ENCODE results near the gene DIS3L2. TPM values are rescaled to one million over a fixed set of nuclear protein-coding genes. Genes with fewer than 3 reads are reported as not detected.

Gene DIS3L2
- total RNA-seq, 2 experiments from 2014 or later: 20.2 to 20.6 TPM

DNA sequence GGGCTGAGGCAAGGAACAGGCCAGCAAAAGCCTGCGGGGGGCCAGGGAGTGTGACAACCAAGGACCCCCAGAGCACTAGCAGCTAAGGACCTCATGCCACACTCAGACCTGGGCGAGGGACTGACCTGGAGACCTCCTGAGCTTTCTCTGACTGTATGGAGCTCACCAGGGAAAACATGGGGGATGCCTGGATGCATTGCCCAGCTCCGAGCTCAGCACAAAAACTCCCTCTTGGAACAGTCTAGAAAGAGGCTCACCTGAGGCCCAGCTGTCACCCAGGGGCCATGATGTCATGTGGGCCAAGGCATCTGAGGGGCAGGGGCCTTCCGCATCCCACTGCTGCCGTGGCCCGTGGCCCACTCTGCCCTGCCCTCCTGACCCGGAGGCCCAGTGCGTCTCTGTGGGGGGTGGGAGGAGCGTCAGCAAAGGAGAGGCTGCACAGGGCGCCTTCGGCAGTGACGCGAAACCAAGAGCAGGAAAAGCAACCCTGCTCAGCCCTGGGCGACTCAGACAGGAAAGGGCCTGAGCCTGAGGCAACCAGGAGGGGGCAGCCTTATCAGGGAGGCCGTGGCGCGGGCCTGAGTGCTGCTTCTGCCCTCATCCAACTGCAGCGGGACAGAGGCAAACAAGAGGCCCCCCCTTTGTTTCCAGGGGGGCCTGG lies 359.8 kb downstream of the DIS3L2 start:
- ChIA-PET CTCF (ENCODE audit: unreplicated experiment) (interaction anchor here (0.7 kb wide), 1 partner anchor 391 kb away, joined by 3 read pairs; no protein-coding TSS in a partner anchor), POLR2A (no interaction called here)
- no TSS peak for BruUV-seq (replicated peaks)
- Histone ChIP-seq H3K79me2 (ENCODE audit: insufficient read depth, low read depth, low read length) (no peaks in the 10 kb centered on the region), H4K20me1 (ENCODE audit: insufficient read depth, low read length) (no peaks in the 10 kb centered on the region), H3K9me3 (ENCODE audit: low read length) (no peaks in the 10 kb centered on the region), H3K4me1 (ENCODE audit: insufficient read depth, low read length, poor library complexity, severe bottlenecking) (no peaks in the 10 kb centered on the region), H2AFZ (ENCODE audit: low read length) (no peak overlapping the region), H3K27ac (ENCODE audit: low read depth, low read length, poor library complexity, severe bottlenecking) (no peak overlapping the region), H3K36me3 (ENCODE audit: insufficient read depth, low read length) (no peaks in the 10 kb centered on the region), H3K4me2 (ENCODE audit: low read length) (no peak overlapping the region), H3K4me3 (ENCODE audit: low read depth, low read length, poor library complexity, severe bottlenecking) (no peak overlapping the region), H3K9me2 (ENCODE audit: insufficient read depth, low read length) (no peaks in the 10 kb centered on the region)
- TF ChIP-seq CTCF (conservative IDR thresholded peaks at IDR 0.05; ENCODE audit: low read length): no peak
- TF ChIP-seq EZH2phosphoT487 (IDR thresholded peaks at IDR 0.05; ENCODE audit: borderline replicate concordance, low read depth, low read length): no peak
- DNase-seq (ENCODE audit: low spot score): no peak
- intact Hi-C loops (cut with micrococcal nuclease; ENCODE audit: unreplicated experiment): no loop called here

GRCh38 chr2:232321817-232322559 lies 360.5 kb downstream of the DIS3L2 start:
- Histone ChIP-seq H4K20me1 (ENCODE audit: insufficient read depth, low read length) (no peaks in the 10 kb centered on the region), H3K4me3 (ENCODE audit: low read depth, low read length, poor library complexity, severe bottlenecking) (no peak overlapping the region), H3K27ac (ENCODE audit: low read depth, low read length, poor library complexity, severe bottlenecking) (no peak overlapping the region), H3K9me2 (ENCODE audit: insufficient read depth, low read length) (no peaks in the 10 kb centered on the region), H3K9me3 (ENCODE audit: low read length) (no peaks in the 10 kb centered on the region), H3K4me2 (ENCODE audit: low read length) (no peak overlapping the region), H2AFZ (ENCODE audit: low read length) (no peak overlapping the region), H3K4me1 (ENCODE audit: insufficient read depth, low read length, poor library complexity, severe bottlenecking) (no peaks in the 10 kb centered on the region), H3K79me2 (ENCODE audit: insufficient read depth, low read depth, low read length) (no peaks in the 10 kb centered on the region), H3K36me3 (ENCODE audit: insufficient read depth, low read length) (no peaks in the 10 kb centered on the region)
- ChIA-PET POLR2A (interaction anchor here (0.6 kb wide), 1 partner anchor 284 kb away, joined by 5 read pairs; no protein-coding TSS in a partner anchor), CTCF (ENCODE audit: unreplicated experiment) (interaction anchor here (0.7 kb wide), 1 partner anchor 391 kb away, joined by 3 read pairs; no protein-coding TSS in a partner anchor)
- no TSS peak for BruUV-seq (replicated peaks)
- intact Hi-C loops (cut with micrococcal nuclease; ENCODE audit: unreplicated experiment): no loop called here
- TF ChIP-seq CTCF (conservative IDR thresholded peaks at IDR 0.05; ENCODE audit: low read length) (no peak), EZH2phosphoT487 (IDR thresholded peaks at IDR 0.05; ENCODE audit: borderline replicate concordance, low read depth, low read length) (no peak)
- DNase-seq (ENCODE audit: low spot score): no peak

Data from OCI-LY7 (cell line).